ENCODE data around the gene RAB36.

GRCh38 chr22:23138584-23139435, 6.5 kb upstream of the RAB36 start:
- TF ChIP-seq, protein P1, sequence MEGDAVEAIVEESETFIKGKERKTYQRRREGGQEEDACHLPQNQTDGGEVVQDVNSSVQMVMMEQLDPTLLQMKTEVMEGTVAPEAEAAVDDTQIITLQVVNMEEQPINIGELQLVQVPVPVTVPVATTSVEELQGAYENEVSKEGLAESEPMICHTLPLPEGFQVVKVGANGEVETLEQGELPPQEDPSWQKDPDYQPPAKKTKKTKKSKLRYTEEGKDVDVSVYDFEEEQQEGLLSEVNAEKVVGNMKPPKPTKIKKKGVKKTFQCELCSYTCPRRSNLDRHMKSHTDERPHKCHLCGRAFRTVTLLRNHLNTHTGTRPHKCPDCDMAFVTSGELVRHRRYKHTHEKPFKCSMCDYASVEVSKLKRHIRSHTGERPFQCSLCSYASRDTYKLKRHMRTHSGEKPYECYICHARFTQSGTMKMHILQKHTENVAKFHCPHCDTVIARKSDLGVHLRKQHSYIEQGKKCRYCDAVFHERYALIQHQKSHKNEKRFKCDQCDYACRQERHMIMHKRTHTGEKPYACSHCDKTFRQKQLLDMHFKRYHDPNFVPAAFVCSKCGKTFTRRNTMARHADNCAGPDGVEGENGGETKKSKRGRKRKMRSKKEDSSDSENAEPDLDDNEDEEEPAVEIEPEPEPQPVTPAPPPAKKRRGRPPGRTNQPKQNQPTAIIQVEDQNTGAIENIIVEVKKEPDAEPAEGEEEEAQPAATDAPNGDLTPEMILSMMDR (IDR thresholded peaks at IDR 0.05; ENCODE audit: low read depth, low read length, poor library complexity, severe bottlenecking) = no peak
- no peak for TF ChIP-seq EZH2phosphoT487 (IDR thresholded peaks at IDR 0.05; ENCODE audit: borderline replicate concordance, low read length)
